Kidney epithelial cell (primary cell): ENCODE data around the gene SPON1. TPM values are rescaled to one million over a fixed set of nuclear protein-coding genes. Genes with fewer than 3 reads are reported as not detected.

Experiments
- DNase-seq: peaks from one replicate; pipeline ENCODE4 v3.0.0-alpha.2; 2010; ENCODE audit warnings: low read depth
- H3K27me3 ChIP-seq: 2 replicates; pipeline ENCODE4 v1.6.0; 2011; ENCODE audit warnings: low read length; ENCODE audit not compliant: control insufficient read depth, insufficient read depth
- H3K36me3 ChIP-seq: 2 replicates; pipeline ENCODE4 v1.5.1; 2011; ENCODE audit warnings: low read length; ENCODE audit not compliant: control insufficient read depth, insufficient read depth
- H3K4me3 ChIP-seq: 2 replicates; pipeline ENCODE4 v1.5.1; 2011; ENCODE audit warnings: low read depth, mild to moderate bottlenecking, control low read depth, low read length
- total RNA-seq: library from RNA; depleted of rRNA; stranded (reverse); fragments of >200 nt; gene quantifications from 2 replicates; pipeline ENCODE4 v1.2.3, GENCODE V29; 2015
- TF ChIP-seq, protein P1 (sequence below): IDR thresholded peaks from 2 replicates; pipeline ENCODE4 v1.5.1; 2011; ENCODE audit warnings: mild to moderate bottlenecking, moderate library complexity, low read length, control low read depth, inconsistent platforms; ENCODE audit not compliant: insufficient read depth, poor library complexity, severe bottlenecking

The SPON1 gene
- total RNA-seq, 1 donor from 2014 or later: 3.7 TPM

DNA sequence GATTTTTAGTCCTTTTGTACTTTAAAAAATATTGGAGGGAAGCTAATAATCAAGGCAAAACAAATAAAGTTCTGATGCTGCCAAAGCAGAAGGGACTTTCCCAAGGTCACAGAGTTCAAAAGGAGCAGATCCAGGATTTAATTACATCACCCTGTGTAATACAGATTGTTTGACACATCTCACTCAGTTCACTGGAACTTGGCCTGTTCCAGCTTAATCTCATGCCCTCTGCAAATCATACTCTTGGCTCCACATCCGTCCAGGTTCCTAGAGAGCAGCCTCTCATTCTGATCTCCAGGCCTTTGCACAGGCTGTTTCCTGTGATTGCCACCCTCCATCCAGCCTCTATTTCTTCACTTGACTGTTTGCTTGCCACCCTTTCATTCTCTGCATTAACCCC, 151.7 kb downstream of the SPON1 start:
- Histone ChIP-seq H3K27me3 (no peaks in the 10 kb centered on the region), H3K4me3 (no peak overlapping the region), H3K36me3 (no peaks in the 10 kb centered on the region)
- no peak for DNase-seq
- TF ChIP-seq, protein P1, sequence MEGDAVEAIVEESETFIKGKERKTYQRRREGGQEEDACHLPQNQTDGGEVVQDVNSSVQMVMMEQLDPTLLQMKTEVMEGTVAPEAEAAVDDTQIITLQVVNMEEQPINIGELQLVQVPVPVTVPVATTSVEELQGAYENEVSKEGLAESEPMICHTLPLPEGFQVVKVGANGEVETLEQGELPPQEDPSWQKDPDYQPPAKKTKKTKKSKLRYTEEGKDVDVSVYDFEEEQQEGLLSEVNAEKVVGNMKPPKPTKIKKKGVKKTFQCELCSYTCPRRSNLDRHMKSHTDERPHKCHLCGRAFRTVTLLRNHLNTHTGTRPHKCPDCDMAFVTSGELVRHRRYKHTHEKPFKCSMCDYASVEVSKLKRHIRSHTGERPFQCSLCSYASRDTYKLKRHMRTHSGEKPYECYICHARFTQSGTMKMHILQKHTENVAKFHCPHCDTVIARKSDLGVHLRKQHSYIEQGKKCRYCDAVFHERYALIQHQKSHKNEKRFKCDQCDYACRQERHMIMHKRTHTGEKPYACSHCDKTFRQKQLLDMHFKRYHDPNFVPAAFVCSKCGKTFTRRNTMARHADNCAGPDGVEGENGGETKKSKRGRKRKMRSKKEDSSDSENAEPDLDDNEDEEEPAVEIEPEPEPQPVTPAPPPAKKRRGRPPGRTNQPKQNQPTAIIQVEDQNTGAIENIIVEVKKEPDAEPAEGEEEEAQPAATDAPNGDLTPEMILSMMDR: no peak

DNA sequence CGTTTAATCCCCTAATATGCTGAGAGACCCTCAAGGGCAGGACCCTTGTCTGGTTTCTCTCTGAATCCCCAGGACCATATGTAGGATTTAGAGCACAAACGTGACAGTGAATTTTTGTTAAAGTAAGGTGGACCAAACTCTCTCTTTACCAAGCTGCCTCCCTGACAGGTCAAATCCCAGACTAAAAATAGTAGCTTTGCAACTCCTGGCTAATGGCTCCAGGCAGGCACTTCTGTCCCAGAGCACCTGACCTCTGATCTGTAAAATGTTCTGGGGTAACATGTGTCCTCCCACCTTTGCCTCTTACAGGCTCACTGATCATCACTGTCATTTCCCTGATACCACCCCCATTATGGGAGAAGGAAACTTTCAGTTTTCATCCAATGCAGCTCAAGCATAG, 152.3 kb downstream of the SPON1 start:
- DNase-seq: no peak

DNA sequence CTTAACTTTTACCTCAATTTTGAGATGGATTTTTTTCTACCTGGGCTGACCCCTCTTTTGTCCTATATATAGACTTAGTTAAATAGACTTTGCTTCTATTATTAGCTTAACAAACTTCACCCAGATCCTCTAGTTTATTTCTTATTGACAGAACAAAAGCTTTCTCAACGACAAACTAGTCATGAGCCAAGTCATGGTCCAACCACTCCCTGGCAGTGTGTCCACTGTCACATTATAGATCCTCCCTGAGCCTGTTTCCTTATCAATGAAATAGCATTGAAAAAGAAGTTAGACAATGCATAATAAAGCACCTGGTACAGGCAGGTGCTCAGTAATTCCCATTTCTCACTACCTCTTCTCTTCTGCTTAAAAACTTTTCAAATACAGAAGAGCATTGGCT, 155.1 kb downstream of the SPON1 start:
- TF ChIP-seq, protein P1: no peak
- Histone ChIP-seq H3K27me3 (no peaks in the 10 kb centered on the region), H3K4me3 (no peak overlapping the region), H3K36me3 (no peaks in the 10 kb centered on the region)
- DNase-seq: no peak

More for the DNA sequence above, 152.3 kb downstream of the SPON1 start:
- H3K36me3 ChIP-seq: no peaks in the 10 kb centered on the region
- no peaks in the 10 kb centered on the region for H3K27me3 ChIP-seq
- no peak overlapping the region for H3K4me3 ChIP-seq
- TF ChIP-seq, protein P1: no peak

DNA sequence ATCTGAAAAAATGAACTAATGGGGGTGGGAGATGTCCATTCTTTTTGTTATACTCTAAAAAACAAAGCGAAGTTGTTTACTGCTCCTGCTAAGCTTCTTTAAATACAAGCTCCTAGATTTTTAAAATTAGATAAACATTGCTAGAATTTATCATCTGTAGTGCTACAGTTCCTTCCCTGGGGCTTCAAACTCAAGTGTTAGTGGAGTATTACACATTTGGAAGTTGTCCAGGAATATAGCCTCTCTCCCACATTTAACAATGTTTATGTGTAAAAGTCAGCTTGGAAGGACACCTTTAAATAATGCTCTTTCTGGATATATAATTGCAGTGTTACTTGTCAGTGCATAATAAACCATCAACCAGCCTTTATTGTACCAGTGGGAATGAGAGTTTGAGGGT, 155.5 kb downstream of the SPON1 start:
- Histone ChIP-seq H3K4me3 (no peak overlapping the region), H3K36me3 (no peaks in the 10 kb centered on the region), H3K27me3 (no peaks in the 10 kb centered on the region)
- TF ChIP-seq, protein P1: no peak
- DNase-seq: no peak

DNA sequence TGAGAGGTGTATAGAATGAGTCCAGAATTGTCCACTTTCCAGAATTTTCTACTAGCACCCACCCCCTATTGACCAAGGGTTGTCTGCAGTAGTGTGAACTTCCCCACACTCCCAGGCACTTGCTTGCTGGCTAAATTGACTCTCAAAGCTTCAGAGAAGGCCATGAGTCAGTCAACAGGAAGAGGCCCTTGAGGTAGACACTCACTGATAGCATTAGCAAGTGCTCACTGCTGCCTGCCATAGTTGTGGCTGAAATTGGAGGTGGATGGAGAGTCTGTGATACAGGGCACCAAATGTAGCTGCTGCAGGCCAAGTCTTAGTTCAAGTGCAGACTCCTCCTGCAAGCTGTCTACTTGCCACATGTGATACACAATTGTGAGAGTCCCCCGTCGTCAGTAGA, 156.8 kb downstream of the SPON1 start:
- TF ChIP-seq, protein P1: no peak
- H3K36me3 ChIP-seq: no peaks in the 10 kb centered on the region
- H3K27me3 ChIP-seq: no peaks in the 10 kb centered on the region
- DNase-seq: no peak
- H3K4me3 ChIP-seq: no peak overlapping the region

DNA sequence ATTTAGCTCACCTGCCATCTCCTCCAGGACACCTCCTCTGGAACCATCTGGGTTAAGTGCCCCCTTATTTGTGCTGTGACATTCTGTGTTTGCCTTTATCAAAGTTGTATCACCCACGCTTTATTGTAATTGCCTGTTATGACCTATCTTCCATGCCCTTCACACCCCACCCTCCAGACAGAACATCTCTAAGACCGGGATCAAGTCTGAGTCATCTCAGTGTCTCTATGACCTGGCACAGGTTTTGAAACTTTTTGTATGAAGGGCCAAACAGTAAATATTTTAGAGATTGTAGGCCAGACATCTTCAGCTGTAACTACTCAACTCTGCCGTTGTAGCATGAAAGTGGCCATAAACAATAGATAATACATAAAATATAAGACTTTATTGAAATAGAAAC, 161.8 kb downstream of the SPON1 start:
- no peak for DNase-seq
- TF ChIP-seq, protein P1: no peak
- Histone ChIP-seq H3K4me3 (no peak overlapping the region), H3K27me3 (no peaks in the 10 kb centered on the region), H3K36me3 (no peaks in the 10 kb centered on the region)
